ENCODE results near the gene KDM8.
"Not testable (repeated sequence)": the region's sequence is repeated elsewhere in the genome, so short reads cannot be mapped to it uniquely, and the experiment has no call there.

KDM8 gene

GRCh38 chr16:27257271-27257670 is 53.9 kb downstream of the KDM8 start:
- no peaks in the 10 kb centered on the region for H3K36me3 ChIP-seq (ENCODE audit: insufficient read depth, low read length)
- peaks cover 14% of the 10 kb centered on the region for H3K4me1 ChIP-seq (ENCODE audit: insufficient read depth, low read length)
- no peak overlapping the region for H3K9ac ChIP-seq (ENCODE audit: low read depth, low read length)
- no peaks in the 10 kb centered on the region for H3K9me3 ChIP-seq (ENCODE audit: control insufficient read depth, insufficient read depth, low read length)

GRCh38 chr16:27258241-27258734 is 55.0 kb downstream of the KDM8 start:
- Histone ChIP-seq H3K9me3 (ENCODE audit: control insufficient read depth, insufficient read depth, low read length) (no peaks in the 10 kb centered on the region), H3K36me3 (ENCODE audit: insufficient read depth, low read length) (no peaks in the 10 kb centered on the region), H3K4me1 (ENCODE audit: insufficient read depth, low read length) (peaks cover 15% of the 10 kb centered on the region), H3K9ac (ENCODE audit: low read depth, low read length) (no peak overlapping the region)

GRCh38 chr16:27259710-27260109 is 56.4 kb downstream of the KDM8 start:
- H3K9ac ChIP-seq (ENCODE audit: low read depth, low read length): no peak overlapping the region
- H3K9me3 ChIP-seq (ENCODE audit: control insufficient read depth, insufficient read depth, low read length): no peaks in the 10 kb centered on the region
- H3K36me3 ChIP-seq (ENCODE audit: insufficient read depth, low read length): no peaks in the 10 kb centered on the region
- peaks cover 15% of the 10 kb centered on the region for H3K4me1 ChIP-seq (ENCODE audit: insufficient read depth, low read length)

- not testable (repeated sequence) for H3K9ac ChIP-seq (ENCODE audit: low read depth, low read length); H3K9me3 ChIP-seq (ENCODE audit: control insufficient read depth, insufficient read depth, low read length); H3K36me3 ChIP-seq (ENCODE audit: insufficient read depth, low read length)
- peaks cover 15% of the 10 kb centered on the region for H3K4me1 ChIP-seq (ENCODE audit: insufficient read depth, low read length)
Observed at GRCh38 chr16:27262904-27263423, 59.6 kb downstream of the KDM8 start.

GRCh38 chr16:27264151-27264550 is 60.8 kb downstream of the KDM8 start:
- peaks cover 9% of the 10 kb centered on the region; the same call in 1 of the 2 replicates for H3K4me1 ChIP-seq (ENCODE audit: insufficient read depth, low read length)
- H3K9me3 ChIP-seq (ENCODE audit: control insufficient read depth, insufficient read depth, low read length): no peaks in the 10 kb centered on the region
- H3K36me3 ChIP-seq (ENCODE audit: insufficient read depth, low read length): no peaks in the 10 kb centered on the region
- no peak overlapping the region for H3K9ac ChIP-seq (ENCODE audit: low read depth, low read length)

GRCh38 chr16:27265982-27266381 is 62.7 kb downstream of the KDM8 start:
- H3K9ac ChIP-seq (ENCODE audit: low read depth, low read length): no peak overlapping the region
- no peaks in the 10 kb centered on the region for H3K36me3 ChIP-seq (ENCODE audit: insufficient read depth, low read length)
- H3K9me3 ChIP-seq (ENCODE audit: control insufficient read depth, insufficient read depth, low read length): no peaks in the 10 kb centered on the region
- H3K4me1 ChIP-seq (ENCODE audit: insufficient read depth, low read length): peaks cover 7% of the 10 kb centered on the region; the same call in 1 of the 2 replicates

GRCh38 chr16:27267037-27267677 is 63.8 kb downstream of the KDM8 start:
- peaks cover 13% of the 10 kb centered on the region; the same call in 1 of the 2 replicates for H3K4me1 ChIP-seq (ENCODE audit: insufficient read depth, low read length)
- H3K9me3 ChIP-seq (ENCODE audit: control insufficient read depth, insufficient read depth, low read length): no peaks in the 10 kb centered on the region
- no peaks in the 10 kb centered on the region for H3K36me3 ChIP-seq (ENCODE audit: insufficient read depth, low read length)
- no peak overlapping the region; the same call in 1 of the 2 replicates for H3K9ac ChIP-seq (ENCODE audit: low read depth, low read length)

- Histone ChIP-seq H3K36me3 (ENCODE audit: insufficient read depth, low read length) (no peaks in the 10 kb centered on the region), H3K9ac (ENCODE audit: low read depth, low read length) (peak within 1 kb of the TSS; percentile 86), H3K4me1 (ENCODE audit: insufficient read depth, low read length) (peaks cover 12% of the 10 kb centered on the region; the same call in 1 of the 2 replicates), H3K9me3 (ENCODE audit: control insufficient read depth, insufficient read depth, low read length) (no peaks in the 10 kb centered on the region)
Observed at GRCh38 chr16:27268376-27269299, 65.3 kb downstream of the KDM8 start, which contains the start of gene NSMCE1. NSMCE1 (minus strand) TSS chr16:27268772; CDS start chr16:27257570, 11,202 bp downstream.

GRCh38 chr16:27269300-27270150 is 66.2 kb downstream of the KDM8 start:
- H3K4me1 ChIP-seq (ENCODE audit: insufficient read depth, low read length): peaks cover 12% of the 10 kb centered on the region; the same call in 1 of the 2 replicates
- H3K9me3 ChIP-seq (ENCODE audit: control insufficient read depth, insufficient read depth, low read length): no peaks in the 10 kb centered on the region
- H3K9ac ChIP-seq (ENCODE audit: low read depth, low read length): peak overlapping the region; percentile 86; the same call in 1 of the 2 replicates
- H3K36me3 ChIP-seq (ENCODE audit: insufficient read depth, low read length): no peaks in the 10 kb centered on the region

- Histone ChIP-seq H3K36me3 (ENCODE audit: insufficient read depth, low read length) (no peaks in the 10 kb centered on the region), H3K4me1 (ENCODE audit: insufficient read depth, low read length) (peaks cover 12% of the 10 kb centered on the region; the same call in 1 of the 2 replicates), H3K9ac (ENCODE audit: low read depth, low read length) (no peak overlapping the region), H3K9me3 (ENCODE audit: control insufficient read depth, insufficient read depth, low read length) (no peaks in the 10 kb centered on the region)
Observed at GRCh38 chr16:27270349-27270748, 67.0 kb downstream of the KDM8 start.
